Osteoblast (primary cell): ENCODE data around the gene OPCML. TPM values are rescaled to one million over a fixed set of nuclear protein-coding genes. Genes with fewer than 3 reads are reported as not detected.

ENCODE experiments used
- DNase-seq: peaks from one replicate; pipeline ENCODE4 v3.0.0; 2011; ENCODE audit warnings: low spot score, mixed read lengths; ENCODE audit not compliant: insufficient read length; ENCODE audit errors: missing footprints
- H2AFZ ChIP-seq: 2 replicates; pipeline ENCODE4 v1.6.0; 2011; ENCODE audit warnings: mild to moderate bottlenecking, low read length
- H3K27ac ChIP-seq: 2 replicates; pipeline ENCODE4 v1.5.1; 2011; ENCODE audit warnings: mild to moderate bottlenecking, low read depth, low read length, moderate library complexity
- H3K27me3 ChIP-seq: 2 replicates; pipeline ENCODE4 v1.6.0; 2012; ENCODE audit warnings: mild to moderate bottlenecking, control low read depth, inconsistent platforms, low read length, moderate library complexity; ENCODE audit not compliant: insufficient read depth
- H3K36me3 ChIP-seq: 2 replicates; pipeline ENCODE4 v1.5.1; 2011; ENCODE audit warnings: mild to moderate bottlenecking, low read length, control low read depth, moderate library complexity; ENCODE audit not compliant: insufficient read depth
- H3K4me1 ChIP-seq: 2 replicates; pipeline ENCODE4 v1.5.1; 2011; ENCODE audit warnings: mild to moderate bottlenecking, low read length, control low read depth, moderate library complexity; ENCODE audit not compliant: insufficient read depth
- H3K4me2 ChIP-seq: 2 replicates; pipeline ENCODE4 v1.6.0; 2011; ENCODE audit warnings: mild to moderate bottlenecking, low read length; ENCODE audit not compliant: insufficient read depth
- H3K4me3 ChIP-seq: fragments of 200-600 bp; sonication (generic); 3 replicates; pipeline ENCODE4 v1.5.1; 2012; ENCODE audit warnings: mild to moderate bottlenecking, low read length, inconsistent platforms; ENCODE audit not compliant: insufficient read depth
- H3K79me2 ChIP-seq: 2 replicates; pipeline ENCODE4 v1.6.0; 2012; ENCODE audit warnings: mild to moderate bottlenecking, low read length, control low read depth, inconsistent platforms; ENCODE audit not compliant: insufficient read depth
- H3K9me3 ChIP-seq: 2 replicates; pipeline ENCODE4 v1.5.1; 2011; ENCODE audit warnings: low read depth, low read length, control low read depth
- H4K20me1 ChIP-seq: 2 replicates; pipeline ENCODE4 v1.6.0; 2012; ENCODE audit warnings: mild to moderate bottlenecking, low read length, control low read depth; ENCODE audit not compliant: insufficient read depth
- total RNA-seq: library from RNA; depleted of rRNA; stranded (reverse); fragments of >200 nt; gene quantifications from 2 replicates; pipeline ENCODE4 v1.2.3, GENCODE V29; 2012
- TF ChIP-seq, protein P1 (sequence below): IDR thresholded peaks from 2 replicates; pipeline ENCODE4 v1.5.1; 2011; ENCODE audit warnings: mild to moderate bottlenecking, low read depth, low read length, moderate library complexity; ENCODE audit errors: extremely low read depth

Gene OPCML
- total RNA-seq, 1 donor = 0.36 TPM

DNA sequence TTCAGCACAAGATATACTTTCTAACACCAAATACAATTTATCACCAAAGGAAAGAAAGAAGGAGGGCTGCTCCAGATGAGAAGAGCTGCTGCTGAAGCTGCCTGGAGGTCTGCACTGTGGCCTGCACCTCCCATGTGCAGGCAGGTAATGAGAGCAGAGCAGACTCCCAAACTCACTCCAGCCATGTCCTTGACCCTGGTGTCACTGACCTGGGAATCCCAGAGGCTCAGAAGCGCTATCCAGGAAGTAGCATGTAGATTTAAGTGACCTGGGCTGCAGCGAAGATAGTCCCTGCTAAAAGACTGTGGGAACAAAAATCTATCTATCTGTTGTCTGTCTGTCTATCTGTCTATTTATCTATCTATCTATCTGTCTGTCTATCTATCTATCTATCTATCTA is 816.3 kb downstream of the OPCML start:
- no peaks in the 10 kb centered on the region for H3K79me2 ChIP-seq
- H3K4me3 ChIP-seq = no peak overlapping the region
- no peaks in the 10 kb centered on the region for H3K36me3 ChIP-seq
- no peaks in the 10 kb centered on the region for H3K27me3 ChIP-seq
- DNase-seq = no peak
- TF ChIP-seq, protein P1, sequence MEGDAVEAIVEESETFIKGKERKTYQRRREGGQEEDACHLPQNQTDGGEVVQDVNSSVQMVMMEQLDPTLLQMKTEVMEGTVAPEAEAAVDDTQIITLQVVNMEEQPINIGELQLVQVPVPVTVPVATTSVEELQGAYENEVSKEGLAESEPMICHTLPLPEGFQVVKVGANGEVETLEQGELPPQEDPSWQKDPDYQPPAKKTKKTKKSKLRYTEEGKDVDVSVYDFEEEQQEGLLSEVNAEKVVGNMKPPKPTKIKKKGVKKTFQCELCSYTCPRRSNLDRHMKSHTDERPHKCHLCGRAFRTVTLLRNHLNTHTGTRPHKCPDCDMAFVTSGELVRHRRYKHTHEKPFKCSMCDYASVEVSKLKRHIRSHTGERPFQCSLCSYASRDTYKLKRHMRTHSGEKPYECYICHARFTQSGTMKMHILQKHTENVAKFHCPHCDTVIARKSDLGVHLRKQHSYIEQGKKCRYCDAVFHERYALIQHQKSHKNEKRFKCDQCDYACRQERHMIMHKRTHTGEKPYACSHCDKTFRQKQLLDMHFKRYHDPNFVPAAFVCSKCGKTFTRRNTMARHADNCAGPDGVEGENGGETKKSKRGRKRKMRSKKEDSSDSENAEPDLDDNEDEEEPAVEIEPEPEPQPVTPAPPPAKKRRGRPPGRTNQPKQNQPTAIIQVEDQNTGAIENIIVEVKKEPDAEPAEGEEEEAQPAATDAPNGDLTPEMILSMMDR = no peak
- no peaks in the 10 kb centered on the region for H3K9me3 ChIP-seq
- no peak overlapping the region for H2AFZ ChIP-seq
- H3K27ac ChIP-seq = no peak overlapping the region
- H3K4me1 ChIP-seq = peaks cover 10% of the 10 kb centered on the region
- H4K20me1 ChIP-seq = no peaks in the 10 kb centered on the region
- no peak overlapping the region for H3K4me2 ChIP-seq

- TF ChIP-seq, protein P1 = no peak
- H3K79me2 ChIP-seq = no peaks in the 10 kb centered on the region
- no peaks in the 10 kb centered on the region for H4K20me1 ChIP-seq
- no peaks in the 10 kb centered on the region for H3K9me3 ChIP-seq
- no peak overlapping the region for H3K4me3 ChIP-seq
- peaks cover 10% of the 10 kb centered on the region for H3K4me1 ChIP-seq
- no peaks in the 10 kb centered on the region for H3K27me3 ChIP-seq
- DNase-seq = no peak
- no peak overlapping the region for H3K27ac ChIP-seq
- H3K36me3 ChIP-seq = no peaks in the 10 kb centered on the region
- no peak overlapping the region for H2AFZ ChIP-seq
- no peak overlapping the region for H3K4me2 ChIP-seq
These were observed 817.4 kb downstream of the OPCML start for GRCh38 chr11:132714859-132715440.

DNA sequence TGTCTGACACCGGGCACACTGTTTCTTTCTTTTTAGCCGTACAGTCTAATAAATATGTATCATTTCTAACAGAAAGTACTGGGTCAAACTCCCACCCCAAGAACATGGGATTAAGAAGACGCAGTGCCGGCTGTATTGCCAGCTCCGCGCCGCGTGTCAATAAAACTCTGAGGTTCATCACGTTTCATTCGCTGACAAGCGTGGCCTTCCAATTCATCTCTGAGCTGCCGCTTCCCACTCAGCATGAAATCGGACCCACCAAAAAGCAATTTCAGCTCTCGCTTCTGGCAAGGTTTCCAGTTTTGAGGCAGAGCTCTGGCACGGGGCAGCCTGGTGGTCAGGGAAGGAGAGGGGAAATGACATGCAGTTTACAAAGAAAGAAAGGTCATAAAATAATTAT is 819.8 kb downstream of the OPCML start:
- Histone ChIP-seq H2AFZ (no peak overlapping the region), H3K4me1 (no peaks in the 10 kb centered on the region), H3K79me2 (no peaks in the 10 kb centered on the region), H3K9me3 (no peaks in the 10 kb centered on the region), H3K4me3 (no peak overlapping the region), H3K27me3 (no peaks in the 10 kb centered on the region), H3K4me2 (no peak overlapping the region), H4K20me1 (no peaks in the 10 kb centered on the region), H3K27ac (no peak overlapping the region), H3K36me3 (no peaks in the 10 kb centered on the region)
- TF ChIP-seq, protein P1 = no peak
- DNase-seq = no peak

- H3K79me2 ChIP-seq = no peaks in the 10 kb centered on the region
- DNase-seq = no peak
These were observed 827.4 kb downstream of the OPCML start for GRCh38 chr11:132704781-132705375.

More at GRCh38 chr11:132704781-132705375, 827.4 kb downstream of the OPCML start:
- TF ChIP-seq, protein P1 = no peak
- Histone ChIP-seq H3K4me2 (no peak overlapping the region), H4K20me1 (no peaks in the 10 kb centered on the region), H3K27me3 (no peaks in the 10 kb centered on the region), H3K9me3 (peaks cover 1% of the 10 kb centered on the region), H3K27ac (no peak overlapping the region), H2AFZ (no peak overlapping the region), H3K4me3 (no peak overlapping the region), H3K4me1 (no peaks in the 10 kb centered on the region), H3K36me3 (no peaks in the 10 kb centered on the region)
